Eye (tissue), 1 donor: ENCODE data around the gene BIRC7.

Experiments
- DNase-seq: peaks from one replicate; pipeline ENCODE4 v3.0.0-alpha.2; 2015

The BIRC7 gene

GRCh38 chr20:63235399-63235983 is at the start of gene BIRC7:
Gene BIRC7 (plus strand): TSS chr20:63235905. CDS start chr20:63236097, 192 bp downstream.
- peak; percentile 69 for DNase-seq

- DNase-seq: no peak
These were observed 49.6 kb upstream of the BIRC7 start for GRCh38 chr20:63186084-63186483.

GRCh38 chr20:63186528-63187316 is 49.0 kb upstream of the BIRC7 start:
- no peak for DNase-seq

- no peak for DNase-seq
These were observed 48.2 kb upstream of the BIRC7 start for GRCh38 chr20:63187338-63188158.

- no peak for DNase-seq
These were observed 47.6 kb upstream of the BIRC7 start for GRCh38 chr20:63188159-63188442.

- DNase-seq: no peak
These were observed 46.9 kb upstream of the BIRC7 start for GRCh38 chr20:63188641-63189321.

GRCh38 chr20:63189322-63189642 is 46.4 kb upstream of the BIRC7 start:
- DNase-seq: no peak

GRCh38 chr20:63189846-63190559 is 45.7 kb upstream of the BIRC7 start:
- DNase-seq: no peak

GRCh38 chr20:63190828-63191227 is 44.9 kb upstream of the BIRC7 start:
- DNase-seq: no peak

- DNase-seq: no peak
These were observed 44.3 kb upstream of the BIRC7 start for GRCh38 chr20:63191400-63191799.

GRCh38 chr20:63192721-63193120 is 43.0 kb upstream of the BIRC7 start:
- DNase-seq: no peak

- no peak for DNase-seq
These were observed 41.5 kb upstream of the BIRC7 start for GRCh38 chr20:63194007-63194796.

GRCh38 chr20:63194797-63195173 is 40.9 kb upstream of the BIRC7 start:
- DNase-seq: no peak

GRCh38 chr20:63196768-63197470 is 38.8 kb upstream of the BIRC7 start:
- DNase-seq: no peak

GRCh38 chr20:63198606-63199005 is 37.1 kb upstream of the BIRC7 start:
- no peak for DNase-seq

- DNase-seq: no peak
These were observed 33.7 kb upstream of the BIRC7 start for GRCh38 chr20:63202021-63202420.

GRCh38 chr20:63202811-63203526 is 32.7 kb upstream of the BIRC7 start:
- DNase-seq: no peak

- DNase-seq: no peak
These were observed 31.3 kb upstream of the BIRC7 start for GRCh38 chr20:63204362-63204761.

- no peak for DNase-seq
These were observed 29.8 kb upstream of the BIRC7 start for GRCh38 chr20:63205896-63206295.

- no peak for DNase-seq
These were observed 28.8 kb upstream of the BIRC7 start for GRCh38 chr20:63206878-63207277.
